ENCODE data around the gene ATP6V0B. TPM values are rescaled to one million over a fixed set of nuclear protein-coding genes. Genes with fewer than 3 reads are reported as not detected.

ATP6V0B gene
- total and polyA plus RNA-seq, 2 of the 13 experiments (the other 11 are each of a cell fraction or from before 2014, with no cell fraction given), result 157 to 161 TPM

DNA sequence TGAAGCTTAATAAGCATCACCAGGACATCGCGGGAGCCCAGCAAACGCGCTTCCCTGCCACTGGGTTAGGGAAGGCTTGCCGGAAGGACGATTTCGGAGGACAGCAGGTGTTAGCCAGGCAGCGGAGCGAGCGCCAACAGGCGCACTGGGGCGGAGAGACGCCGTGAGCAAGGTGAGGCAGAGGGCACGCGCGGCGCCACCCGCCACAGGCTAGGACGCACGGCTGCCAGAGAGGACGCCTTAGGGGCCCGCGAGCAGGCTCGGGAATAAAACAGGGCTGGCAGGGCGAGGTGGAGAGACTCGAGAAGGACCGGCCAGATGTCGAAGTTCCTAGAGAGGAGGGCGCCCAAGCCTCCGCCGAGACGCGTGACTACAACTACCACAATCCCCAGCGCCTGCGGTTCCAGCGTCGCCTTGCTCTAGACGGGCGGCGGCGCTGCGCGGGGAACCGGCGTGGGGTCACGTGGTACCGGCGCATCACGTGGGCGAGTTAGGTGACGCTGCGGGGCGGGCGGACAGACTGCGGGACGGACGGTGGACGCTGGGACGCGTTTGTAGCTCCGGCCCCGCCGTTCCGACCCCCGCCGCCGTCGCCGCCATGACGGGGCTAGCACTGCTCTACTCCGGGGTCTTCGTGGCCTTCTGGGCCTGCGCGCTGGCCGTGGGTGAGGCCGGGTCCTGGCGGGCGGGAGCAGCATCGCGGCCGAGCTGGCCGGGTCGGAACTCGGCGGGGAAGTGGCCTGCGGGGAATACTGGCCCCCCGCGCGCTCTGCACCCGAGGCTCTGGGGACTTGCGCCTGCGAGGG, at the start of gene ATP6V0B (continued):
- TF ChIP-seq, protein P1, sequence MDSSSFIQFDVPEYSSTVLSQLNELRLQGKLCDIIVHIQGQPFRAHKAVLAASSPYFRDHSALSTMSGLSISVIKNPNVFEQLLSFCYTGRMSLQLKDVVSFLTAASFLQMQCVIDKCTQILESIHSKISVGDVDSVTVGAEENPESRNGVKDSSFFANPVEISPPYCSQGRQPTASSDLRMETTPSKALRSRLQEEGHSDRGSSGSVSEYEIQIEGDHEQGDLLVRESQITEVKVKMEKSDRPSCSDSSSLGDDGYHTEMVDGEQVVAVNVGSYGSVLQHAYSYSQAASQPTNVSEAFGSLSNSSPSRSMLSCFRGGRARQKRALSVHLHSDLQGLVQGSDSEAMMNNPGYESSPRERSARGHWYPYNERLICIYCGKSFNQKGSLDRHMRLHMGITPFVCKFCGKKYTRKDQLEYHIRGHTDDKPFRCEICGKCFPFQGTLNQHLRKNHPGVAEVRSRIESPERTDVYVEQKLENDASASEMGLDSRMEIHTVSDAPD (CRISPR knock-in tag; IDR thresholded peaks at IDR 0.05), result no peak
- TF ChIP-seq EEA1 (CRISPR knock-in tag; IDR thresholded peaks at IDR 0.05; ENCODE audit: borderline replicate concordance) (0 out of 2 replicates have a peak, but pooled peaks have one; percentile 62), ZBTB42 (CRISPR knock-in tag; IDR thresholded peaks at IDR 0.05) (no peak; the same call in 1 of the 2 replicates), ZNF296 (CRISPR knock-in tag; conservative IDR thresholded peaks at IDR 0.05) (no peak), SOX5 (CRISPR knock-in tag; IDR thresholded peaks at IDR 0.05; ENCODE audit: borderline replicate concordance) (peak; percentile 18; the same call in 1 of the 2 replicates), ZNF781 (CRISPR knock-in tag; IDR thresholded peaks at IDR 0.05; ENCODE audit: borderline replicate concordance, not compliant biosample characterization) (no peak), NFYC (CRISPR knock-in tag; IDR thresholded peaks at IDR 0.05) (peak; percentile 62), EP300 (IDR thresholded peaks at IDR 0.05; ENCODE audit: low read depth in 2 of 2, low read length in 2 of 2) (0 out of 4 replicates have a peak, but pooled peaks of 1 of the 2 experiments have one; percentile 7), EP300 (CRISPR knock-in tag; IDR thresholded peaks at IDR 0.05; ENCODE audit: borderline replicate concordance) (no peak), RARA (CRISPR knock-in tag; IDR thresholded peaks at IDR 0.05) (peak; percentile 18; the same call in 1 of the 2 replicates), TP53 (CRISPR knock-in tag; conservative IDR thresholded peaks at IDR 0.05) (no peak), SALL2 (CRISPR knock-in tag; IDR thresholded peaks at IDR 0.05) (0 out of 2 replicates have a peak, but pooled peaks have one; percentile 20), ZZZ3 (CRISPR knock-in tag; IDR thresholded peaks at IDR 0.05; ENCODE audit: borderline replicate concordance) (0 out of 2 replicates have a peak, but pooled peaks have one; percentile 11), GTF2F1 (IDR thresholded peaks at IDR 0.05; ENCODE audit: low read length) (peak; percentile 82; the same call in 1 of the 2 replicates), ZNF703 (CRISPR knock-in tag; IDR thresholded peaks at IDR 0.05; ENCODE audit: borderline replicate concordance) (no peak), ZNF782 (CRISPR knock-in tag; IDR thresholded peaks at IDR 0.05; ENCODE audit: borderline replicate concordance) (peak; percentile 59; the same call in 1 of the 2 replicates), SALL1 (CRISPR knock-in tag; IDR thresholded peaks at IDR 0.05) (peak; percentile 80)
- TF ChIP-seq, protein P2, sequence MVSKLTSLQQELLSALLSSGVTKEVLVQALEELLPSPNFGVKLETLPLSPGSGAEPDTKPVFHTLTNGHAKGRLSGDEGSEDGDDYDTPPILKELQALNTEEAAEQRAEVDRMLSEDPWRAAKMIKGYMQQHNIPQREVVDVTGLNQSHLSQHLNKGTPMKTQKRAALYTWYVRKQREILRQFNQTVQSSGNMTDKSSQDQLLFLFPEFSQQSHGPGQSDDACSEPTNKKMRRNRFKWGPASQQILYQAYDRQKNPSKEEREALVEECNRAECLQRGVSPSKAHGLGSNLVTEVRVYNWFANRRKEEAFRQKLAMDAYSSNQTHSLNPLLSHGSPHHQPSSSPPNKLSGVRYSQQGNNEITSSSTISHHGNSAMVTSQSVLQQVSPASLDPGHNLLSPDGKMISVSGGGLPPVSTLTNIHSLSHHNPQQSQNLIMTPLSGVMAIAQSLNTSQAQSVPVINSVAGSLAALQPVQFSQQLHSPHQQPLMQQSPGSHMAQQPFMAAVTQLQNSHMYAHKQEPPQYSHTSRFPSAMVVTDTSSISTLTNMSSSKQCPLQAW (CRISPR knock-in tag; IDR thresholded peaks at IDR 0.05), result peak; percentile 74
- TF ChIP-seq, protein P3, sequence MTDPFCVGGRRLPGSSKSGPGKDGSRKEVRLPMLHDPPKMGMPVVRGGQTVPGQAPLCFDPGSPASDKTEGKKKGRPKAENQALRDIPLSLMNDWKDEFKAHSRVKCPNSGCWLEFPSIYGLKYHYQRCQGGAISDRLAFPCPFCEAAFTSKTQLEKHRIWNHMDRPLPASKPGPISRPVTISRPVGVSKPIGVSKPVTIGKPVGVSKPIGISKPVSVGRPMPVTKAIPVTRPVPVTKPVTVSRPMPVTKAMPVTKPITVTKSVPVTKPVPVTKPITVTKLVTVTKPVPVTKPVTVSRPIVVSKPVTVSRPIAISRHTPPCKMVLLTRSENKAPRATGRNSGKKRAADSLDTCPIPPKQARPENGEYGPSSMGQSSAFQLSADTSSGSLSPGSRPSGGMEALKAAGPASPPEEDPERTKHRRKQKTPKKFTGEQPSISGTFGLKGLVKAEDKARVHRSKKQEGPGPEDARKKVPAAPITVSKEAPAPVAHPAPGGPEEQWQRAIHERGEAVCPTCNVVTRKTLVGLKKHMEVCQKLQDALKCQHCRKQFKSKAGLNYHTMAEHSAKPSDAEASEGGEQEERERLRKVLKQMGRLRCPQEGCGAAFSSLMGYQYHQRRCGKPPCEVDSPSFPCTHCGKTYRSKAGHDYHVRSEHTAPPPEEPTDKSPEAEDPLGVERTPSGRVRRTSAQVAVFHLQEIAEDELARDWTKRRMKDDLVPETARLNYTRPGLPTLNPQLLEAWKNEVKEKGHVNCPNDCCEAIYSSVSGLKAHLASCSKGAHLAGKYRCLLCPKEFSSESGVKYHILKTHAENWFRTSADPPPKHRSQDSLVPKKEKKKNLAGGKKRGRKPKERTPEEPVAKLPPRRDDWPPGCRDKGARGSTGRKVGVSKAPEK (CRISPR knock-in tag; IDR thresholded peaks at IDR 0.05; ENCODE audit: borderline replicate concordance), result no peak
- TF ChIP-seq, protein P4, sequence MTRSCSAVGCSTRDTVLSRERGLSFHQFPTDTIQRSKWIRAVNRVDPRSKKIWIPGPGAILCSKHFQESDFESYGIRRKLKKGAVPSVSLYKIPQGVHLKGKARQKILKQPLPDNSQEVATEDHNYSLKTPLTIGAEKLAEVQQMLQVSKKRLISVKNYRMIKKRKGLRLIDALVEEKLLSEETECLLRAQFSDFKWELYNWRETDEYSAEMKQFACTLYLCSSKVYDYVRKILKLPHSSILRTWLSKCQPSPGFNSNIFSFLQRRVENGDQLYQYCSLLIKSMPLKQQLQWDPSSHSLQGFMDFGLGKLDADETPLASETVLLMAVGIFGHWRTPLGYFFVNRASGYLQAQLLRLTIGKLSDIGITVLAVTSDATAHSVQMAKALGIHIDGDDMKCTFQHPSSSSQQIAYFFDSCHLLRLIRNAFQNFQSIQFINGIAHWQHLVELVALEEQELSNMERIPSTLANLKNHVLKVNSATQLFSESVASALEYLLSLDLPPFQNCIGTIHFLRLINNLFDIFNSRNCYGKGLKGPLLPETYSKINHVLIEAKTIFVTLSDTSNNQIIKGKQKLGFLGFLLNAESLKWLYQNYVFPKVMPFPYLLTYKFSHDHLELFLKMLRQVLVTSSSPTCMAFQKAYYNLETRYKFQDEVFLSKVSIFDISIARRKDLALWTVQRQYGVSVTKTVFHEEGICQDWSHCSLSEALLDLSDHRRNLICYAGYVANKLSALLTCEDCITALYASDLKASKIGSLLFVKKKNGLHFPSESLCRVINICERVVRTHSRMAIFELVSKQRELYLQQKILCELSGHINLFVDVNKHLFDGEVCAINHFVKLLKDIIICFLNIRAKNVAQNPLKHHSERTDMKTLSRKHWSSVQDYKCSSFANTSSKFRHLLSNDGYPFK (CRISPR knock-in tag; IDR thresholded peaks at IDR 0.05; ENCODE audit: borderline replicate concordance), result peak; percentile 43; the same call in 1 of the 2 replicates

All from HepG2 (cell line).